Gastroesophageal sphincter (tissue), 4 donors: ENCODE results near the gene ACTMAP. TPM values are rescaled to one million over a fixed set of nuclear protein-coding genes. Genes with fewer than 3 reads are reported as not detected.
A peak's percentile ranks its signal among the peaks of the same experiment; 100 is the strongest.

ENCODE experiments used
- ATAC-seq: fragments of 150-250 bp; one replicate; pipeline ENCODE4 v1.9.1; 2016; ENCODE audit warnings: mild to moderate bottlenecking, moderate library complexity
- H3K27ac ChIP-seq, 4 donors: fragments of 200-600 bp; sonication (generic) in 3 of 4; 1 replicate in 3 of 4; 2 replicates in 1 of 4; pipeline ENCODE4 v1.5.1; 2016 to 2019
- H3K27me3 ChIP-seq: fragments of 200-600 bp; sonication (generic); one replicate; pipeline ENCODE4 v1.5.1; 2019
- H3K36me3 ChIP-seq, 2 donors: fragments of 200-600 bp; sonication (generic); one replicate each; pipeline ENCODE4 v1.5.1; 2019; ENCODE audit warnings: control low read depth in 1 of 2
- H3K4me1 ChIP-seq, 3 donors: fragments of 200-600 bp; sonication (generic); 1 replicate in 2 of 3; 2 replicates in 1 of 3; pipeline ENCODE4 v1.5.1; 2016 to 2019; ENCODE audit warnings: control low read depth in 2 of 3
- H3K4me3 ChIP-seq, 2 donors: fragments of 200-600 bp; sonication (generic); one replicate each; pipeline ENCODE4 v1.5.1; 2019; ENCODE audit warnings: mild to moderate bottlenecking in 1 of 2, moderate library complexity in 1 of 2
- H3K9me3 ChIP-seq, 3 donors: fragments of 200-600 bp; sonication (generic); one replicate each; pipeline ENCODE4 v1.5.1; 2017 to 2019; ENCODE audit warnings: control low read depth in 2 of 3
- CTCF ChIP-seq, 4 experiments: fragments of 200-600 bp in 2 of 4; fragments of 450-650 bp in 2 of 4; sonication (generic) in 1 of 4; IDR thresholded peaks; one replicate each; pipeline ENCODE4 v1.5.1; 2017 to 2019; ENCODE audit warnings: antibody characterized with exemption in 4 of 4, mild to moderate bottlenecking in 2 of 4, moderate library complexity in 2 of 4
- EP300 ChIP-seq: sonication (generic); formaldehyde crosslinking; IDR thresholded peaks from one replicate; pipeline ENCODE4 v1.6.1; 2017; ENCODE audit warnings: antibody characterized with exemption, mild to moderate bottlenecking
- POLR2A ChIP-seq, 2 donors: fragments of 450-650 bp; IDR thresholded peaks; one replicate each; pipeline ENCODE4 v1.6.1; 2017; ENCODE audit warnings: antibody characterized with exemption in 2 of 2, mild to moderate bottlenecking in 2 of 2, moderate library complexity in 1 of 2
- POLR2AphosphoS5 ChIP-seq: sonication (generic); formaldehyde crosslinking; IDR thresholded peaks from one replicate; pipeline ENCODE4 v1.6.1; 2017; ENCODE audit warnings: antibody characterized with exemption
- WGBS, 2 donors: methylation state at CpG; one replicate each; pipeline ENCODE4 v1.1.5; 2018; ENCODE audit warnings: low coverage in 1 of 2; 5-methylcytosine and 5-hydroxymethylcytosine counted together
- total RNA-seq, 4 donors: library from RNA; depleted of rRNA; stranded (reverse); fragments of >200 nt; gene quantifications; one replicate each; pipeline ENCODE4 v1.1.0, GENCODE V29; 2016

The ACTMAP gene
- total RNA-seq, 4 donors from 2014 or later = 0.89 to 2.4 (median 2.0) TPM

- H3K36me3 ChIP-seq = peaks cover 0 to 97% of the 10 kb centered on the region in 2 donors
- 86% methylated on average over 1 to 6 of the region's 6 CpGs for WGBS, 2 donors
- peaks cover 0 to 2% (median 0%) of the 10 kb centered on the region in 3 donors for H3K4me1 ChIP-seq
Measured at GRCh38 chr19:40697007-40697406, 53.3 kb downstream of the ACTMAP start.

GRCh38 chr19:40695881-40696280 is 54.4 kb downstream of the ACTMAP start:
- H3K4me3 ChIP-seq = no peak overlapping the region
- ATAC-seq = no peak
- no peaks in the 10 kb centered on the region for H3K27me3 ChIP-seq
- no peaks in the 10 kb centered on the region for H3K9me3 ChIP-seq
- H3K36me3 ChIP-seq = peaks cover 0 to 89% of the 10 kb centered on the region in 2 donors
- 81 to 86% methylated on average over 4 of the region's 5 CpGs for WGBS, 2 donors
- TF ChIP-seq EP300 (no peak), POLR2A (IDR thresholded peaks at IDR 0.05) (no peak), CTCF (IDR thresholded peaks at IDR 0.05) (no peak), POLR2AphosphoS5 (no peak)
- peaks cover 0 to 13% (median 8%) of the 10 kb centered on the region in 3 donors for H3K4me1 ChIP-seq
- no peak overlapping the region for H3K27ac ChIP-seq

More at GRCh38 chr19:40697007-40697406, 53.3 kb downstream of the ACTMAP start:
- Histone ChIP-seq H3K4me3 (no peak overlapping the region), H3K9me3 (no peaks in the 10 kb centered on the region), H3K27ac (no peak overlapping the region), H3K27me3 (no peaks in the 10 kb centered on the region)
- no peak for ATAC-seq
- TF ChIP-seq CTCF (IDR thresholded peaks at IDR 0.05) (no peak), POLR2AphosphoS5 (no peak), POLR2A (IDR thresholded peaks at IDR 0.05) (no peak), EP300 (no peak)

GRCh38 chr19:40693896-40694295 is 56.4 kb downstream of the ACTMAP start:
- Histone ChIP-seq H3K27ac (no peak overlapping the region), H3K9me3 (no peaks in the 10 kb centered on the region), H3K4me3 (no peak overlapping the region), H3K36me3 (peaks cover 0 to 69% of the 10 kb centered on the region in 2 donors), H3K4me1 (peaks cover 0 to 28% (median 16%) of the 10 kb centered on the region in 3 donors), H3K27me3 (no peaks in the 10 kb centered on the region)
- WGBS, 2 donors = 67% methylated on average over 1 of the region's 4 CpGs; no CpG with 5 or more reads in 1 of the 2 donors
- TF ChIP-seq EP300 (no peak), POLR2A (IDR thresholded peaks at IDR 0.05) (no peak), POLR2AphosphoS5 (no peak), CTCF (IDR thresholded peaks at IDR 0.05) (no peak)
- ATAC-seq = no peak

GRCh38 chr19:40693150-40693788 is 57.0 kb downstream of the ACTMAP start:
- WGBS, 2 donors = 83% methylated on average over 8 of the region's 11 CpGs; no CpG with 5 or more reads in 1 of the 2 donors
- peaks cover 0 to 34% (median 17%) of the 10 kb centered on the region in 3 donors for H3K4me1 ChIP-seq
- H3K9me3 ChIP-seq = no peaks in the 10 kb centered on the region
- peaks cover 0 to 62% of the 10 kb centered on the region in 2 donors for H3K36me3 ChIP-seq
- H3K4me3 ChIP-seq = no peak overlapping the region
- ATAC-seq = no peak
- no peak for TF ChIP-seq POLR2A (IDR thresholded peaks at IDR 0.05)
- TF ChIP-seq POLR2AphosphoS5 = no peak
- TF ChIP-seq EP300 = no peak
- TF ChIP-seq CTCF (IDR thresholded peaks at IDR 0.05) = no peak
- peak overlapping the region in 2 of 4 donors; percentile 94 to 95 for H3K27ac ChIP-seq
- H3K27me3 ChIP-seq = no peaks in the 10 kb centered on the region

GRCh38 chr19:40692212-40692551 is 58.1 kb downstream of the ACTMAP start:
- Histone ChIP-seq H3K27me3 (no peaks in the 10 kb centered on the region), H3K4me1 (peaks cover 0 to 45% (median 17%) of the 10 kb centered on the region in 3 donors), H3K36me3 (peaks cover 0 to 53% of the 10 kb centered on the region in 2 donors), H3K9me3 (no peaks in the 10 kb centered on the region), H3K27ac (peak overlapping the region in 3 of 4 donors; percentile 88 to 95 (median 94)), H3K4me3 (no peak overlapping the region)
- no peak for ATAC-seq
- 60% methylated on average over 1 of the region's 14 CpGs; no CpG with 5 or more reads in 1 of the 2 donors for WGBS, 2 donors
- TF ChIP-seq EP300 = no peak
- TF ChIP-seq POLR2AphosphoS5 = no peak
- TF ChIP-seq POLR2A (IDR thresholded peaks at IDR 0.05) = no peak
- TF ChIP-seq CTCF (IDR thresholded peaks at IDR 0.05) = no peak
